Osteoblast (primary cell): Measurements from ENCODE around the gene GPR148. TPM values are rescaled to one million over a fixed set of nuclear protein-coding genes. Genes with fewer than 3 reads are reported as not detected.

Source experiments
- DNase-seq: peaks from one replicate; pipeline ENCODE4 v3.0.0; 2011; ENCODE audit warnings: low spot score, mixed read lengths; ENCODE audit not compliant: insufficient read length; ENCODE audit errors: missing footprints
- H2AFZ ChIP-seq: 2 replicates; pipeline ENCODE4 v1.6.0; 2011; ENCODE audit warnings: mild to moderate bottlenecking, low read length
- H3K27ac ChIP-seq: 2 replicates; pipeline ENCODE4 v1.5.1; 2011; ENCODE audit warnings: mild to moderate bottlenecking, low read depth, low read length, moderate library complexity
- H3K27me3 ChIP-seq: 2 replicates; pipeline ENCODE4 v1.6.0; 2012; ENCODE audit warnings: mild to moderate bottlenecking, control low read depth, inconsistent platforms, low read length, moderate library complexity; ENCODE audit not compliant: insufficient read depth
- H3K36me3 ChIP-seq: 2 replicates; pipeline ENCODE4 v1.5.1; 2011; ENCODE audit warnings: mild to moderate bottlenecking, low read length, control low read depth, moderate library complexity; ENCODE audit not compliant: insufficient read depth
- H3K4me1 ChIP-seq: 2 replicates; pipeline ENCODE4 v1.5.1; 2011; ENCODE audit warnings: mild to moderate bottlenecking, low read length, control low read depth, moderate library complexity; ENCODE audit not compliant: insufficient read depth
- H3K4me2 ChIP-seq: 2 replicates; pipeline ENCODE4 v1.6.0; 2011; ENCODE audit warnings: mild to moderate bottlenecking, low read length; ENCODE audit not compliant: insufficient read depth
- H3K4me3 ChIP-seq: fragments of 200-600 bp; sonication (generic); 3 replicates; pipeline ENCODE4 v1.5.1; 2012; ENCODE audit warnings: mild to moderate bottlenecking, low read length, inconsistent platforms; ENCODE audit not compliant: insufficient read depth
- H3K79me2 ChIP-seq: 2 replicates; pipeline ENCODE4 v1.6.0; 2012; ENCODE audit warnings: mild to moderate bottlenecking, low read length, control low read depth, inconsistent platforms; ENCODE audit not compliant: insufficient read depth
- H3K9me3 ChIP-seq: 2 replicates; pipeline ENCODE4 v1.5.1; 2011; ENCODE audit warnings: low read depth, low read length, control low read depth
- H4K20me1 ChIP-seq: 2 replicates; pipeline ENCODE4 v1.6.0; 2012; ENCODE audit warnings: mild to moderate bottlenecking, low read length, control low read depth; ENCODE audit not compliant: insufficient read depth
- total RNA-seq: library from RNA; depleted of rRNA; stranded (reverse); fragments of >200 nt; gene quantifications from 2 replicates; pipeline ENCODE4 v1.2.3, GENCODE V29; 2012
- TF ChIP-seq, protein P1 (sequence below): IDR thresholded peaks from 2 replicates; pipeline ENCODE4 v1.5.1; 2011; ENCODE audit warnings: mild to moderate bottlenecking, low read depth, low read length, moderate library complexity; ENCODE audit errors: extremely low read depth

GPR148 gene
- total RNA-seq, 1 donor: not detected

- H3K4me2 ChIP-seq: no peak overlapping the region
- H4K20me1 ChIP-seq: no peaks in the 10 kb centered on the region
- H3K36me3 ChIP-seq: no peaks in the 10 kb centered on the region
- no peaks in the 10 kb centered on the region for H3K4me1 ChIP-seq
- H3K27ac ChIP-seq: no peak overlapping the region
- TF ChIP-seq, protein P1, sequence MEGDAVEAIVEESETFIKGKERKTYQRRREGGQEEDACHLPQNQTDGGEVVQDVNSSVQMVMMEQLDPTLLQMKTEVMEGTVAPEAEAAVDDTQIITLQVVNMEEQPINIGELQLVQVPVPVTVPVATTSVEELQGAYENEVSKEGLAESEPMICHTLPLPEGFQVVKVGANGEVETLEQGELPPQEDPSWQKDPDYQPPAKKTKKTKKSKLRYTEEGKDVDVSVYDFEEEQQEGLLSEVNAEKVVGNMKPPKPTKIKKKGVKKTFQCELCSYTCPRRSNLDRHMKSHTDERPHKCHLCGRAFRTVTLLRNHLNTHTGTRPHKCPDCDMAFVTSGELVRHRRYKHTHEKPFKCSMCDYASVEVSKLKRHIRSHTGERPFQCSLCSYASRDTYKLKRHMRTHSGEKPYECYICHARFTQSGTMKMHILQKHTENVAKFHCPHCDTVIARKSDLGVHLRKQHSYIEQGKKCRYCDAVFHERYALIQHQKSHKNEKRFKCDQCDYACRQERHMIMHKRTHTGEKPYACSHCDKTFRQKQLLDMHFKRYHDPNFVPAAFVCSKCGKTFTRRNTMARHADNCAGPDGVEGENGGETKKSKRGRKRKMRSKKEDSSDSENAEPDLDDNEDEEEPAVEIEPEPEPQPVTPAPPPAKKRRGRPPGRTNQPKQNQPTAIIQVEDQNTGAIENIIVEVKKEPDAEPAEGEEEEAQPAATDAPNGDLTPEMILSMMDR: no peak
- H3K4me3 ChIP-seq: no peak overlapping the region
- no peaks in the 10 kb centered on the region for H3K9me3 ChIP-seq
- peak; percentile 55 for DNase-seq
- H3K27me3 ChIP-seq: no peaks in the 10 kb centered on the region
- H2AFZ ChIP-seq: no peak overlapping the region
- H3K79me2 ChIP-seq: no peaks in the 10 kb centered on the region
These were observed 33.4 kb downstream of the GPR148 start for GRCh38 chr2:130762031-130762909.

DNA sequence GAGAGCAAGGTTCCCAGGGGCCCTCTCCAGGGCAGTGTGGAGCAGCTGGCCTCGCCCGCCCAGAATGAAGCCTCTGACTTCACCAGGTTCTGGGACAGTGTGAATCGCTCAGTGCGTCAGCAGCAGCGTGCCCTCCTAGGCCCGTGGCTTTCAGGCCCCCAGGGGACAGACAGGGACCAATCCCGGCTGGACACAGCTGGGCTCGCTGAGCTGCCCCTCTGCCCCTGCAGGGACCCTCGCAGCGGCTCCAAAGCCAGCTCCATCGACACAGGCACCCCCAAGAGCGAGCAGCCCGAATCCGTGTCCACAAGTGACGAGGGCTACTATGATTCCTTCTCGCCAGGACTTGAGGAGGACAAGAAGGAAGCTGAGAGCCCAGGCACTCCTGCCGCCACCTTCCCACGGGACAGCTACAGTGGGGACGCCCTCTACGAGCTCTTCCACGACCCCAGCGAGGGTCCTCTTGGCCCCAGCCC, 34.1 kb downstream of the GPR148 start:
- H4K20me1 ChIP-seq: no peaks in the 10 kb centered on the region
- H3K9me3 ChIP-seq: no peaks in the 10 kb centered on the region
- no peak overlapping the region for H3K4me3 ChIP-seq
- peak; percentile 36 for DNase-seq
- no peak overlapping the region for H3K4me2 ChIP-seq
- H3K36me3 ChIP-seq: no peaks in the 10 kb centered on the region
- H3K27me3 ChIP-seq: no peaks in the 10 kb centered on the region
- no peaks in the 10 kb centered on the region for H3K4me1 ChIP-seq
- TF ChIP-seq, protein P1: no peak
- H2AFZ ChIP-seq: no peak overlapping the region
- no peaks in the 10 kb centered on the region for H3K79me2 ChIP-seq
- no peak overlapping the region for H3K27ac ChIP-seq

GRCh38 chr2:130763405-130763804, 34.5 kb downstream of the GPR148 start:
- H2AFZ ChIP-seq: no peak overlapping the region
- no peak overlapping the region for H3K4me3 ChIP-seq
- H3K4me1 ChIP-seq: no peaks in the 10 kb centered on the region
- TF ChIP-seq, protein P1: no peak
- no peaks in the 10 kb centered on the region for H3K27me3 ChIP-seq
- H3K79me2 ChIP-seq: no peaks in the 10 kb centered on the region
- no peak overlapping the region for H3K27ac ChIP-seq
- H3K36me3 ChIP-seq: no peaks in the 10 kb centered on the region
- H4K20me1 ChIP-seq: no peaks in the 10 kb centered on the region
- no peaks in the 10 kb centered on the region for H3K9me3 ChIP-seq
- DNase-seq: peak; percentile 53
- H3K4me2 ChIP-seq: no peak overlapping the region

DNA sequence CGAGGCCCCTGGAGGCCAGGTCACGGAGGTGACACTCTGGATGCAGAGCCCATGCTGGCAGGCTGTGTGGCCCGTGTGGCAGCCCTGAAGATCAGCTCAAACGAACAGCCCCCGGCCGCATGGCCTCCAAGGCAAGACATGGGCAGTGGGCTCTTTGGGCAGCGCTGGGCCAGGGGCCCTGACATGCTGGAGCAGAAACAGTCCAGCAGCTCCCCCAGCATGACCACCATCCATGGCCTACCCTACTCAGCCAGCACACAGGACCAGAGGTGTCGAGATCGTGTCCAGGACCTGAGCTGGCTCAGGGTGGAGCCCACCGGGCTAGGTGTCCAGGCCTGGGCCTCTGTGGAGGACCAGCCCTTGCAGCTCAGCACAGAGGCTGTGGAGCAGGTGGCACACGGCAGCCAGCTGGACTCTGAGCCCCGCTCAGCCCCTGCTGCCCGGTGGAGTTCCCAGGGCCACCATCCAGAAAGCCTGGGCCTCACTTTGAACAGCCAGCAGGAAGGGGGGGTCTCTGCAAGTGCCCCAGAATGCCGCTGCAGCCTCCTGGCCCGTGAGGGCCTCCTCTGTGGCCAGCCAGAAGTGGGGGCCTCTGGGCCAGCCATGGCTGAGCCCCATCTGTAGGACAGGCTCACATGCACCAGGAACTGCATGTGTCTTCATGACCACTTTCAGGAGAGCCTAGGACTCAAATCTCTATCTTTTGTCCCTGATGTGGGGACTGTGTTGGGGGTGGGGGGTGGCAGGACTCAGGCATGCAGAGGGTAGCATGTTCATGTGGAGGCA, 35.4 kb downstream of the GPR148 start:
- Histone ChIP-seq H3K4me3 (no peak overlapping the region), H4K20me1 (no peaks in the 10 kb centered on the region), H3K9me3 (no peaks in the 10 kb centered on the region), H3K36me3 (no peaks in the 10 kb centered on the region), H3K79me2 (no peaks in the 10 kb centered on the region), H3K27me3 (no peaks in the 10 kb centered on the region), H3K4me2 (no peak overlapping the region), H3K4me1 (no peaks in the 10 kb centered on the region), H3K27ac (no peak overlapping the region), H2AFZ (no peak overlapping the region)
- peak; percentile 50 for DNase-seq
- TF ChIP-seq, protein P1: no peak
